ENCODE results near the gene HIC1. TPM values are rescaled to one million over a fixed set of nuclear protein-coding genes. Genes with fewer than 3 reads are reported as not detected.

The HIC1 gene
- total and polyA plus RNA-seq, 2 experiments from 2014 or later = 0.17 to 0.26 TPM

- Mint-ChIP-seq H3K27me3 (ENCODE audit: insufficient read depth, low read depth, poor library complexity) (peaks cover 62% of the 10 kb centered on the region), H3K4me1 (no peaks in the 10 kb centered on the region; the same call in 2 of the 3 replicates), H3K27ac (no peak overlapping the region), H3K36me3 (ENCODE audit: low read depth) (no peaks in the 10 kb centered on the region; the same call in 2 of the 3 replicates), H3K4me3 (peak overlapping the region; percentile 57), H3K9me3 (no peaks in the 10 kb centered on the region; the same call in 2 of the 3 replicates)
- TF ChIP-seq ZNF462 (CRISPR knock-in tag; IDR thresholded peaks at IDR 0.05) (no peak), STAT1 (IDR thresholded peaks at IDR 0.05; ENCODE audit: unreplicated experiment) (no peak), ZNF114 (CRISPR knock-in tag; IDR thresholded peaks at IDR 0.05) (no peak), EZH2 (IDR thresholded peaks at IDR 0.05; ENCODE audit: low read depth, unreplicated experiment) (no peak), POLR2AphosphoS5 (IDR thresholded peaks at IDR 0.05; ENCODE audit: low read depth) (no peak), JUNB (IDR thresholded peaks at IDR 0.05; ENCODE audit: unreplicated experiment) (no peak), NANOG (IDR thresholded peaks at IDR 0.05; ENCODE audit: borderline replicate concordance) (no peak), ETS1 (IDR thresholded peaks at IDR 0.05) (no peak), REST (IDR thresholded peaks at IDR 0.05; ENCODE audit: unreplicated experiment) (no peak), CREB1 (CRISPR knock-in tag; IDR thresholded peaks at IDR 0.05; ENCODE audit: low read depth) (no peak), EZH2phosphoT487 (IDR thresholded peaks at IDR 0.05; ENCODE audit: unreplicated experiment) (no peak), ZNF331 (CRISPR knock-in tag; IDR thresholded peaks at IDR 0.05; ENCODE audit: low read depth) (no peak), CTCF (conservative IDR thresholded peaks at IDR 0.05; ENCODE audit: low read depth in 2 of 2) (no peak)
- Histone ChIP-seq H4K20me1 (replicated peaks; ENCODE audit: insufficient read depth) (no peaks in the 10 kb centered on the region; the same call in 1 of the 2 replicates), H3F3A (replicated peaks; ENCODE audit: low read depth) (peaks cover 10% of the 10 kb centered on the region; the same call in 1 of the 2 replicates), H3K4me3 (peak overlapping the region; percentile 59), H3K79me2 (replicated peaks; ENCODE audit: insufficient read depth) (no peaks in the 10 kb centered on the region), H3K27me3 (ENCODE audit: insufficient read depth) (peaks cover 93% of the 10 kb centered on the region), H3K4me2 (peak overlapping the region; percentile 81), H3K9me2 (ENCODE audit: insufficient read depth) (no peaks in the 10 kb centered on the region), H3K4me1 (ENCODE audit: insufficient read depth) (peaks cover 6% of the 10 kb centered on the region; the same call in 1 of the 2 replicates), H2AFZ (no peak overlapping the region), H3K27ac (ENCODE audit: low read depth) (no peak overlapping the region), H3K36me3 (ENCODE audit: insufficient read depth) (no peaks in the 10 kb centered on the region)
- DNase-seq (ENCODE audit: low spot score) (no peak), ATAC-seq (no peak)
These were observed 716 bp upstream of the HIC1 start for GRCh38 chr17:2054262-2054511.

All from GM23338 (cell line).